GM12801 (cell line): ENCODE measurements around the gene SPECC1.

Experiments used
- CTCF ChIP-seq: IDR thresholded peaks from one replicate; pipeline ENCODE4 v1.5.1; 2011; ENCODE audit warnings: control low read depth; ENCODE audit not compliant: insufficient read length; ENCODE audit errors: extremely low read depth

SPECC1 gene

GRCh38 chr17:20125724-20126123 is 116.6 kb downstream of the SPECC1 start:
- TF ChIP-seq CTCF: no peak

- no peak for TF ChIP-seq CTCF
These were observed 118.3 kb downstream of the SPECC1 start for GRCh38 chr17:20127360-20128035.

- TF ChIP-seq CTCF: no peak
These were observed 119.0 kb downstream of the SPECC1 start for GRCh38 chr17:20128036-20128667.

GRCh38 chr17:20133517-20133916 is 124.4 kb downstream of the SPECC1 start:
- TF ChIP-seq CTCF: no peak

GRCh38 chr17:20141198-20141972 is 132.2 kb downstream of the SPECC1 start:
- TF ChIP-seq CTCF: no peak

GRCh38 chr17:20142268-20142667 is 133.1 kb downstream of the SPECC1 start:
- no peak for TF ChIP-seq CTCF

- TF ChIP-seq CTCF: no peak
These were observed 134.6 kb downstream of the SPECC1 start for GRCh38 chr17:20143740-20144139.
